HCT116 (cell line): Measurements from ENCODE around the gene CAPZB. TPM values are rescaled to one million over a fixed set of nuclear protein-coding genes. Genes with fewer than 3 reads are reported as not detected.

Experiments
- ATAC-seq: fragments of 200-7000 bp; cut with Tn5 transposase; 2 replicates; pipeline ENCODE4 v1.9.1; 2020; ENCODE audit warnings: mild to moderate bottlenecking, moderate library complexity
- BruUV-seq: library from RNA; stranded (reverse); fragments of 400-500 nt; replicated peaks from 2 replicates; lab custom pipeline; 2021; lab: Mats Ljungman, UMichigan
- CTCF ChIA-PET: fragments of 300-600 bp; sonication (Branson Sonifier 250); formaldehyde crosslinking; loops from one replicate; lab custom pipeline; 2021; ENCODE audit warnings: antibody characterized with exemption; lab: Charles Lee
- POLR2A ChIA-PET: fragments of 300-600, 350-600 bp; sonication (Branson Sonifier 250); formaldehyde crosslinking; loops from one replicate; lab custom pipeline; 2021; ENCODE audit warnings: antibody characterized with exemption; lab: Charles Lee
- RAD21 ChIA-PET, 2 experiments: fragments of 300-600 bp; sonication (Branson Sonifier 250); formaldehyde crosslinking; loops; one replicate each; lab custom pipeline; 2023; ENCODE audit warnings: low total read pairs in 2 of 2; ENCODE audit not compliant: uncharacterized antibody in 2 of 2, unreplicated experiment in 2 of 2, low non-redundant PET in 1 of 2; lab: Charles Lee
- DNase-seq: peaks from one replicate; pipeline ENCODE4 v3.0.0-alpha.2; 2010; ENCODE audit warnings: low read depth, low spot score
- H2AFZ ChIP-seq: fragments of 200-600 bp; shearing (Covaris generic), sonication (generic); 2 replicates; pipeline ENCODE4 v1.6.1; 2017; ENCODE audit warnings: low read depth, mixed run types, mixed read lengths, antibody characterized with exemption, low read length; ENCODE audit not compliant: poor library complexity, severe bottlenecking
- H3K27ac ChIP-seq: 2 replicates; pipeline ENCODE4 v1.5.1; 2012; ENCODE audit warnings: low read depth, low read length
- H3K27me3 ChIP-seq: fragments of 200-600 bp; sonication (generic); 2 replicates; pipeline ENCODE4 v1.6.1; 2016; ENCODE audit warnings: mixed run types, low read length, mixed read lengths; ENCODE audit not compliant: insufficient read depth
- H3K36me3 ChIP-seq, 2 experiments: fragments of 200-500 bp in 1 of 2; fragments of 200-600 bp in 1 of 2; sonication (Bioruptor generic) in 1 of 2; sonication (generic) in 1 of 2; 2 replicates each; pipeline versions ENCODE4 v1.5.1 to v1.6.1; 2014 to 2016; ENCODE audit warnings: low read length in 2 of 2, inconsistent platforms in 1 of 2, mixed read lengths in 1 of 2, mixed run types in 1 of 2; ENCODE audit not compliant: insufficient read depth in 2 of 2, control insufficient read depth in 1 of 2
- H3K4me1 ChIP-seq, 2 experiments: fragments of 200-600 bp in 1 of 2; sonication (generic) in 1 of 2; 2 replicates each; pipeline versions ENCODE4 v1.5.1 to v1.6.1; 2012 to 2017; ENCODE audit warnings: low read length in 2 of 2, inconsistent platforms in 1 of 2, mild to moderate bottlenecking in 1 of 2, mixed read lengths in 1 of 2, mixed run types in 1 of 2, moderate library complexity in 1 of 2; ENCODE audit not compliant: insufficient read depth in 2 of 2, control insufficient read depth in 1 of 2
- H3K4me2 ChIP-seq: fragments of 200-600 bp; sonication (generic); 2 replicates; pipeline ENCODE4 v1.6.1; 2017; ENCODE audit warnings: mixed run types, low read length, mixed read lengths
- H3K4me3 ChIP-seq, 2 experiments: fragments of 200-600 bp in 1 of 2; sonication (generic) in 1 of 2; replicated peaks in 1 of 2; 2 replicates each; pipeline ENCODE4 v1.5.1; 2011 to 2016; ENCODE audit warnings: low read length in 2 of 2, control low read depth in 1 of 2, low read depth in 1 of 2, mild to moderate bottlenecking in 1 of 2, mixed read lengths in 1 of 2, mixed run types in 1 of 2
- H3K79me2 ChIP-seq: fragments of 200-600 bp; sonication (generic); 2 replicates; pipeline ENCODE4 v1.6.1; 2017; ENCODE audit warnings: mild to moderate bottlenecking, mixed run types, low read length, moderate library complexity, mixed read lengths; ENCODE audit not compliant: insufficient read depth
- H3K9ac ChIP-seq: fragments of 200-600 bp; sonication (generic); 2 replicates; pipeline ENCODE4 v1.6.1; 2016; ENCODE audit warnings: low read length, mixed read lengths
- H3K9me2 ChIP-seq: fragments of 200-600 bp; sonication (generic), shearing (Covaris generic); 2 replicates; pipeline ENCODE4 v1.6.1; 2017; ENCODE audit warnings: mixed run types, mild to moderate bottlenecking, moderate library complexity; ENCODE audit not compliant: insufficient read depth
- H3K9me3 ChIP-seq, 2 experiments: fragments of 200-500 bp in 1 of 2; fragments of 200-600 bp in 1 of 2; sonication (Bioruptor generic) in 1 of 2; sonication (generic) in 1 of 2; 2 replicates each; pipeline ENCODE4 v1.6.1; 2014 to 2017; ENCODE audit warnings: low read length in 2 of 2, mixed read lengths in 2 of 2, inconsistent platforms in 1 of 2, low read depth in 1 of 2, mild to moderate bottlenecking in 1 of 2, mixed run types in 1 of 2, moderate library complexity in 1 of 2; ENCODE audit not compliant: control insufficient read depth in 1 of 2, insufficient read depth in 1 of 2
- H4K20me1 ChIP-seq: fragments of 200-600 bp; sonication (generic), shearing (Covaris generic); 2 replicates; pipeline ENCODE4 v1.6.1; 2017; ENCODE audit warnings: mixed run types, mild to moderate bottlenecking, moderate library complexity; ENCODE audit not compliant: insufficient read depth
- ATF3 ChIP-seq: IDR thresholded peaks from 2 replicates; pipeline ENCODE4 v1.6.1; 2012
- CBX3 ChIP-seq: IDR thresholded peaks from 2 replicates; pipeline ENCODE4 v1.6.1; 2012; ENCODE audit warnings: low read depth
- FOSL1 ChIP-seq: IDR thresholded peaks from 2 replicates; pipeline ENCODE4 v1.6.1; 2012; ENCODE audit warnings: low read depth
- MAX ChIP-seq: IDR thresholded peaks from 2 replicates; pipeline ENCODE4 v1.6.1; 2012
- POLR2AphosphoS5 ChIP-seq: IDR thresholded peaks from 2 replicates; pipeline ENCODE4 v1.6.1; 2011; ENCODE audit warnings: mild to moderate bottlenecking, low read depth, low read length, moderate library complexity
- TCF7L2 ChIP-seq: IDR thresholded peaks from 2 replicates; pipeline ENCODE4 v1.7.0; 2011; ENCODE audit warnings: borderline replicate concordance, inconsistent platforms; ENCODE audit not compliant: insufficient read depth, insufficient read length; ENCODE audit errors: extremely low read depth
- YY1 ChIP-seq: IDR thresholded peaks from 2 replicates; pipeline ENCODE4 v1.6.1; 2011; ENCODE audit warnings: low read length, low read depth, moderate library complexity, mild to moderate bottlenecking; ENCODE audit not compliant: insufficient replicate concordance; ENCODE audit errors: extremely low read depth
- ZBTB33 ChIP-seq: IDR thresholded peaks from 2 replicates; pipeline ENCODE4 v1.6.1; 2011; ENCODE audit warnings: mild to moderate bottlenecking, low read length, moderate library complexity; ENCODE audit not compliant: insufficient replicate concordance; ENCODE audit errors: extremely low read depth
- intact Hi-C: fragments of 100-400 bp; cut with micrococcal nuclease; formaldehyde crosslinking; loops from 2 replicates; pipeline ENCODE4 v1.10.0; 2022
- total RNA-seq: library from RNA; stranded (reverse); gene quantifications from one replicate; pipeline ENCODE4 v1.2.1, GENCODE V29; 2021; ENCODE audit not compliant: unreplicated experiment

Gene CAPZB
- total RNA-seq, 1 experiment from 2014 or later: 203 TPM

GRCh38 chr1:19427087-19427781 is 58.1 kb downstream of the CAPZB start:
- no TSS peak for BruUV-seq
- no peaks in the 10 kb centered on the region for H3K36me3 ChIP-seq
- H3K9me2 ChIP-seq: no peaks in the 10 kb centered on the region
- POLR2A ChIA-PET: no interaction called here
- TF ChIP-seq TCF7L2: no peak
- no peak for TF ChIP-seq ATF3
- TF ChIP-seq, all 23 proteins: peak for 0
- H2AFZ ChIP-seq: no peak overlapping the region
- peaks cover 84% of the 10 kb centered on the region for H3K79me2 ChIP-seq
- DNase-seq (no peak), ATAC-seq (no peak)
- intact Hi-C loops: no loop called here
- H3K9me3 ChIP-seq: no peaks in the 10 kb centered on the region
- CTCF ChIA-PET: no interaction called here
- H3K4me1 ChIP-seq: peaks cover 20 to 21% of the 10 kb centered on the region in 2 experiments
- no peak overlapping the region for H3K27ac ChIP-seq
- RAD21 ChIA-PET: no interaction called here
- H3K27me3 ChIP-seq: no peaks in the 10 kb centered on the region
- no peak overlapping the region for H3K9ac ChIP-seq
- no peak overlapping the region for H3K4me3 ChIP-seq
- H3K4me2 ChIP-seq: no peak overlapping the region
- H4K20me1 ChIP-seq: peaks cover 13% of the 10 kb centered on the region; the same call in 1 of the 2 replicates

- Histone ChIP-seq H3K27me3 (no peaks in the 10 kb centered on the region), H3K9ac (no peak overlapping the region), H4K20me1 (peaks cover 17% of the 10 kb centered on the region; the same call in 1 of the 2 replicates), H3K36me3 (no peaks in the 10 kb centered on the region), H3K9me3 (no peaks in the 10 kb centered on the region), H3K27ac (no peak overlapping the region), H3K9me2 (no peaks in the 10 kb centered on the region), H2AFZ (no peak overlapping the region), H3K79me2 (peaks cover 85% of the 10 kb centered on the region), H3K4me3 (no peak overlapping the region), H3K4me2 (no peak overlapping the region), H3K4me1 (peaks cover 20 to 21% of the 10 kb centered on the region in 2 experiments)
- no TSS peak for BruUV-seq
- ChIA-PET CTCF (no interaction called here), POLR2A (no interaction called here), RAD21 (no interaction called here)
- intact Hi-C loops: no loop called here
- DNase-seq (no peak), ATAC-seq (no peak)
- TF ChIP-seq YY1: no peak
- no peak for TF ChIP-seq POLR2AphosphoS5
- no peak for TF ChIP-seq CBX3
- no peak for TF ChIP-seq MAX
- TF ChIP-seq ZBTB33: no peak
- TF ChIP-seq FOSL1: no peak
Observed at GRCh38 chr1:19426294-19427086, 58.8 kb downstream of the CAPZB start.
